Eye (tissue), 1 donor: ENCODE data around the gene HLA-DOA.

Experiments used
- DNase-seq: peaks from one replicate; pipeline ENCODE4 v3.0.0-alpha.2; 2015

Gene HLA-DOA

GRCh38 chr6:32962213-32962826 lies 47.1 kb downstream of the HLA-DOA start:
- no peak for DNase-seq

GRCh38 chr6:32960563-32960962 lies 48.8 kb downstream of the HLA-DOA start:
- DNase-seq = no peak

GRCh38 chr6:32956176-32956575 lies 53.2 kb downstream of the HLA-DOA start:
- DNase-seq = no peak

DNA sequence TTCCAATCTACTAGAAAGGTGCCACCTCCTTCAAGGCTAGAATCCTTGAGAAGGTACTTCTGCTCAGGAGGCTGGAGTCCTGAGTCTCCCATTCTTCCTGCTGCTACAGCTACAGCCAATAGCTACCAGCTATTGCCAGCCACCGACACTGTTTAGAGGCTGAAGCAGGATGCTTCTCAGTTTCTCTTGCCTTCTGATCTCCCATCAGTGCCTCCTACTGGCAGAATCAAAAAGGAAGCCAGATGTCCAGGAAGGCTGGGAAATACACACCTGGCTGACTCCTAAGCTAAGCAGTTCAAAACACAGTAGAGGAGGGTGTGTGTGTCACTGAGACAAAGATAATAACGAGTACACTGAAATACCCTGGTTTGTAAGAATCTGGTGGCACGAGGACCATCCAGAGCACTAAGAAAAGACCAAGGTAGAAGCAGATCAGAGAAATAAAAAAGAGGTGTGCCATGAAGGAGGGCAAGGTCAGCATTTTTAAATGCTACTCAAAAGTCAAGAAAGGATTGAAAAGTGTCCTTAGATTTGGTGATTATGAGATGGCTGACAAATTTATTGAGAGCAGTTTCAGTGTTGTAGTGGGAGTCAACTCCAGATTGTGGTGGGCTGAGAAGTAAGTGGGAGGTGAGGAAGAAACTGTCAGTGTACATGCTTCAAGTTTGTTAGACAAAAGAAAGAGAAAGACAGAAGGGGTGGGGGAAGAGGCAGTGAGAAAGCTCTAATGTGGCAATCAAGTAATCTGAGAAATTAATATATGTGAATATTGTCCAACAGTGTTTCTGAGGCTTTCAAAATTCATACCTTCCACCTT lies 54.2 kb downstream of the HLA-DOA start:
- no peak for DNase-seq

GRCh38 chr6:32954267-32954666 lies 55.1 kb downstream of the HLA-DOA start:
- no peak for DNase-seq
